SK-N-SH (cell line): ENCODE data around the gene SNRNP35. TPM values are rescaled to one million over a fixed set of nuclear protein-coding genes. Genes with fewer than 3 reads are reported as not detected.

ENCODE experiments used
- CTCF ChIA-PET: fragments of 300-600, 350-600 bp; formaldehyde crosslinking; extraction: SDS; loops from one replicate; lab custom pipeline; 2021; lab: Yijun Ruan, JAX
- POLR2A ChIA-PET: fragments of 350-600 bp; sonication (Branson Sonifier 250); formaldehyde crosslinking; extraction: SDS; loops from one replicate; lab custom pipeline; 2020; ENCODE audit warnings: antibody characterized with exemption, inconsistent platforms; lab: Yijun Ruan, JAX
- DNase-seq: peaks from one replicate; pipeline ENCODE4 v3.0.0; 2012
- H2AFZ ChIP-seq: fragments of 200-600 bp; sonication (generic); 2 replicates; pipeline ENCODE4 v1.8.1; 2016; ENCODE audit warnings: antibody characterized with exemption, mild to moderate bottlenecking, low read depth
- H3F3A ChIP-seq: fragments of 200-600 bp; sonication (generic); replicated peaks from 2 replicates; pipeline ENCODE3; 2016; ENCODE audit warnings: antibody characterized with exemption, mild to moderate bottlenecking; ENCODE audit not compliant: insufficient read depth
- H3K27ac ChIP-seq, 2 experiments: fragments of 200-500 bp in 1 of 2; fragments of 200-600 bp in 1 of 2; sonication (Bioruptor generic) in 1 of 2; sonication (generic), shearing (Covaris generic) in 1 of 2; 2 replicates each; pipeline versions ENCODE4 v1.5.1 to v1.6.1; 2014 to 2016; ENCODE audit warnings: low read depth in 2 of 2, inconsistent platforms in 1 of 2, low read length in 1 of 2, mild to moderate bottlenecking in 1 of 2, mixed read lengths in 1 of 2
- H3K27me3 ChIP-seq: fragments of 200-600 bp; sonication (generic), shearing (Covaris generic); 2 replicates; pipeline ENCODE4 v1.6.1; 2016; ENCODE audit warnings: mixed run types; ENCODE audit not compliant: insufficient read depth
- H3K36me3 ChIP-seq, 2 experiments: fragments of 200-500 bp in 1 of 2; fragments of 200-600 bp in 1 of 2; sonication (Bioruptor generic) in 1 of 2; sonication (generic) in 1 of 2; replicated peaks in 1 of 2; 2 replicates each; pipeline versions ENCODE3 to v1.5.1; 2014 to 2016; ENCODE audit warnings: low read length in 1 of 2, mild to moderate bottlenecking in 1 of 2; ENCODE audit not compliant: insufficient read depth in 2 of 2, control insufficient read depth in 1 of 2
- H3K4me1 ChIP-seq, 2 experiments: fragments of 200-500 bp in 1 of 2; fragments of 200-600 bp in 1 of 2; sonication (Bioruptor generic) in 1 of 2; sonication (generic), shearing (Covaris generic) in 1 of 2; 2 replicates each; pipeline versions ENCODE4 v1.5.1 to v1.6.1; 2014 to 2016; ENCODE audit warnings: low read depth in 1 of 2, low read length in 1 of 2, mixed run types in 1 of 2; ENCODE audit not compliant: insufficient read depth in 2 of 2, control insufficient read depth in 1 of 2
- H3K4me2 ChIP-seq: fragments of 200-600 bp; sonication (generic), shearing (Covaris generic); 2 replicates; pipeline ENCODE4 v1.6.1; 2017; ENCODE audit warnings: mixed run types
- H3K4me3 ChIP-seq, 2 experiments: fragments of 200-500 bp in 1 of 2; fragments of 200-600 bp in 1 of 2; sonication (Bioruptor generic) in 1 of 2; sonication (generic), shearing (Covaris generic) in 1 of 2; 2 replicates each; pipeline versions ENCODE4 v1.5.1 to v1.8.1; 2014 to 2016; ENCODE audit warnings: low read depth in 2 of 2, inconsistent platforms in 1 of 2, low read length in 1 of 2, mild to moderate bottlenecking in 1 of 2, mixed read lengths in 1 of 2, moderate library complexity in 1 of 2
- H3K79me2 ChIP-seq: fragments of 200-600 bp; sonication (generic); 2 replicates; pipeline ENCODE4 v1.8.1; 2017; ENCODE audit warnings: mild to moderate bottlenecking; ENCODE audit not compliant: insufficient read depth
- H3K9ac ChIP-seq: fragments of 200-600 bp; sonication (generic); 2 replicates; pipeline ENCODE4 v1.6.1; 2017; ENCODE audit warnings: mixed run types
- H3K9me2 ChIP-seq: fragments of 200-600 bp; sonication (generic); 2 replicates; pipeline ENCODE4 v1.6.1; 2017; ENCODE audit warnings: mixed run types
- H3K9me3 ChIP-seq: fragments of 200-600 bp; sonication (generic); 2 replicates; pipeline ENCODE4 v1.6.1; 2017; ENCODE audit warnings: mixed run types, mild to moderate bottlenecking, moderate library complexity
- H4K20me1 ChIP-seq: fragments of 200-600 bp; sonication (generic); 2 replicates; pipeline ENCODE4 v1.6.1; 2017; ENCODE audit warnings: mild to moderate bottlenecking, mixed run types; ENCODE audit not compliant: insufficient read depth
- CHD2 ChIP-seq: fragments of 150-350 bp; IDR thresholded peaks from 2 replicates; pipeline ENCODE4 v1.6.1; 2018; ENCODE audit warnings: low read length; ENCODE audit not compliant: partially characterized antibody
- CTCF ChIP-seq: fragments of 200-600 bp; sonication (generic); IDR thresholded peaks from 2 replicates; pipeline ENCODE4 v1.6.1; 2017; ENCODE audit warnings: antibody characterized with exemption, mild to moderate bottlenecking, moderate library complexity
- ELF1 ChIP-seq: IDR thresholded peaks from 2 replicates; pipeline ENCODE4 v1.4.0; 2012
- EP300 ChIP-seq, 2 experiments: IDR thresholded peaks; 2 replicates each; pipeline versions ENCODE4 v1.4.0 to v1.6.1; 2012; ENCODE audit warnings: borderline replicate concordance in 1 of 2, low read depth in 1 of 2, low read length in 1 of 2
- FOSL2 ChIP-seq: IDR thresholded peaks from 2 replicates; pipeline ENCODE4 v1.4.0; 2012; ENCODE audit warnings: low read depth, mild to moderate bottlenecking, moderate library complexity, borderline replicate concordance
- FOXM1 ChIP-seq: IDR thresholded peaks from 2 replicates; pipeline ENCODE4 v1.4.0; 2012; ENCODE audit warnings: low read depth, mild to moderate bottlenecking
- GATA2 ChIP-seq: sonication (generic); formaldehyde crosslinking; IDR thresholded peaks from 2 replicates; pipeline ENCODE4 v1.5.0; 2020; ENCODE audit warnings: mild to moderate bottlenecking, missing genetic modification reagents
- MEF2A ChIP-seq: IDR thresholded peaks from 2 replicates; pipeline ENCODE4 v1.4.0; 2012; ENCODE audit warnings: low read depth, borderline replicate concordance
- MXI1 ChIP-seq: IDR thresholded peaks from 2 replicates; pipeline ENCODE4 v1.6.1; 2012; ENCODE audit warnings: mild to moderate bottlenecking, low read depth, low read length, improper control_type of control experiment
- NFIC ChIP-seq: IDR thresholded peaks from 2 replicates; pipeline ENCODE4 v1.4.0; 2012; ENCODE audit warnings: borderline replicate concordance
- NRF1 ChIP-seq: IDR thresholded peaks from 2 replicates; pipeline ENCODE4 v1.6.1; 2012; ENCODE audit warnings: low read depth, mild to moderate bottlenecking, low read length
- POLR2AphosphoS5 ChIP-seq: IDR thresholded peaks from 2 replicates; pipeline ENCODE4 v1.6.1; 2012; ENCODE audit warnings: low read depth, low read length
- SIN3A ChIP-seq: IDR thresholded peaks from 2 replicates; pipeline ENCODE4 v1.6.1; 2012; ENCODE audit warnings: low read depth, mild to moderate bottlenecking, low read length, moderate library complexity, borderline replicate concordance
- SMC3 ChIP-seq: IDR thresholded peaks from 2 replicates; pipeline ENCODE4 v1.6.1; 2012; ENCODE audit warnings: low read depth, low read length, improper control_type of control experiment
- TCF12 ChIP-seq: IDR thresholded peaks from 2 replicates; pipeline ENCODE4 v1.4.0; 2012
- USF1 ChIP-seq: IDR thresholded peaks from 2 replicates; pipeline ENCODE4 v1.4.0; 2012; ENCODE audit warnings: low read depth, borderline replicate concordance
- USF2 ChIP-seq: fragments of 150-350 bp; IDR thresholded peaks from 2 replicates; pipeline ENCODE4 v1.6.1; 2017; ENCODE audit warnings: antibody characterized with exemption, low read length, low read depth, borderline replicate concordance
- ZBTB33 ChIP-seq: IDR thresholded peaks from 2 replicates; pipeline ENCODE4 v1.4.0; 2012; ENCODE audit warnings: low read depth, borderline replicate concordance
- WGBS: methylation state at CpG from one replicate; pipeline ENCODE4 v1.1.6; 2017; ENCODE audit warnings: low lambda C conversion rate; 5-methylcytosine and 5-hydroxymethylcytosine counted together
- polyA plus RNA-seq, 3 experiments: library from polyadenylated mRNA; depleted of rRNA; stranded (reverse); fragments of >200 nt; gene quantifications; 2 replicates each; pipeline ENCODE4 v1.2.3, GENCODE V29; 2012
- TF ChIP-seq, protein P1 (sequence below): IDR thresholded peaks from 2 replicates; pipeline ENCODE4 v1.4.0; 2012; ENCODE audit warnings: low read depth

Gene SNRNP35
- polyA plus RNA-seq, 1 of the 3 experiments (the other 2 are of a cell fraction): 13.1 TPM

DNA sequence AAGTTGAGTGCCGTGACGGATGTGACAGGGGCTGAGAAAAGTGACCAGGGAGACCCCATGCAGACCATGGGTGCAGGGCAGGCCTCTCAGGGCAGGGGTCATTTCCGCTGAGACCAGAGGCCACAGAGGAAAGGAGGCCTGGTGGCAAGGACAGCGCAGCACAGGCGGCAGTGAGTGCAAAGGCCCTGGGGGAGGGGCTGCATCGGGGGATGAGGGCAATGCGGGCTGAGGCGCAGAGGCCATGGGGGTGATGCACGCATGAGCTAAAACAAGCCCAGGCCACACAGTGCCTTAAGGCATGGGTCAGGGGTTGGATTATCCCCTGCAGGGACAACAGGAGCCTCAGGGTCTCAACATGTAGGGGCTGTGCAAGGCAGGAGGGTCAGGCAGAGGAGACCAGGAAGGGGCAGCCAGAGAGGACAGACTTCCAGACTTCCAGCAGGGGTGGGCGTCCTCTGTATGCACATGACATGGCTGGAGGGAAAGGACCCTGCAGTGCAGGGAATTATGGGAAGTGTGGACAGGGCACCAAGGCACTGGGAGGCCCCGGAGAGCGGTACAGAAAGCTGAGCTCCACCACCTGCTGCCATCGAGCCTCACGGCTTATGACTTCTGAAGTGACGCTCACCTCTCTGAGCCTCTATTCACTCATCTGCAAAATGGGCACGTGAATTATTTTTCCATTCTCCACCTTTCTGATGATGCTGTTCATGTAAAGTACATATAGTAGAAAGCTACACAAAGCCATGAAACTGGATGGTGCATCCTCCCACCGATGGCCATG is 48.3 kb downstream of the SNRNP35 start:
- Histone ChIP-seq H3K27me3 (no peaks in the 10 kb centered on the region), H3K4me1 (no peaks in the 10 kb centered on the region), H3K9ac (no peak overlapping the region), H2AFZ (no peak overlapping the region), H3F3A (no peaks in the 10 kb centered on the region), H3K27ac (no peak overlapping the region), H3K4me2 (no peak overlapping the region), H3K9me2 (no peaks in the 10 kb centered on the region), H3K4me3 (no peak overlapping the region), H3K9me3 (no peaks in the 10 kb centered on the region), H4K20me1 (no peaks in the 10 kb centered on the region), H3K79me2 (0 out of 2 replicates have a peak, but pooled peaks cover 13% of the 10 kb centered on the region), H3K36me3 (no peaks in the 10 kb centered on the region)
- CTCF ChIA-PET: interaction anchor here (1.5 to 1.6 kb wide), 2 partner anchors 9 to 14 kb away, joined by 3 to 5 read pairs; no protein-coding TSS in a partner anchor
- TF ChIP-seq MXI1: no peak
- no peak for TF ChIP-seq NFIC
- TF ChIP-seq CTCF: no peak
- no peak for TF ChIP-seq CHD2
- no peak for TF ChIP-seq EP300 (IDR thresholded peaks at IDR 0.05; ENCODE audit: borderline replicate concordance in 1 of 2, low read depth in 1 of 2, low read length in 1 of 2)
- no peak for DNase-seq
- POLR2A ChIA-PET: no interaction called here
- 95% methylated on average over 17 of the region's 17 CpGs for WGBS

GRCh38 chr12:123506843-123507236 is 48.9 kb downstream of the SNRNP35 start:
- POLR2A ChIA-PET: no interaction called here
- Histone ChIP-seq H3K4me1 (no peaks in the 10 kb centered on the region), H3K9me2 (no peaks in the 10 kb centered on the region), H3K27me3 (no peaks in the 10 kb centered on the region), H3K9me3 (no peaks in the 10 kb centered on the region), H3K4me2 (no peak overlapping the region), H3K9ac (no peak overlapping the region), H3F3A (no peaks in the 10 kb centered on the region), H3K27ac (no peak overlapping the region), H3K36me3 (no peaks in the 10 kb centered on the region), H3K4me3 (no peak overlapping the region), H2AFZ (no peak overlapping the region), H4K20me1 (no peaks in the 10 kb centered on the region), H3K79me2 (0 out of 2 replicates have a peak, but pooled peaks cover 10% of the 10 kb centered on the region)
- CTCF ChIA-PET: interaction anchor here (1.5 to 1.6 kb wide), 2 partner anchors 10 to 13 kb away, joined by 3 to 5 read pairs; no protein-coding TSS in a partner anchor
- WGBS: 78% methylated on average over 3 of the region's 6 CpGs
- DNase-seq: no peak
- TF ChIP-seq USF1 (no peak), FOSL2 (no peak), TCF12 (no peak), GATA2 (CRISPR knock-in tag) (no peak), POLR2AphosphoS5 (no peak), CHD2 (no peak), ELF1 (no peak), MEF2A (no peak), NRF1 (no peak), CTCF (no peak), USF2 (no peak), ZBTB33 (no peak), SIN3A (no peak), FOXM1 (no peak), SMC3 (no peak)
- TF ChIP-seq, protein P1, sequence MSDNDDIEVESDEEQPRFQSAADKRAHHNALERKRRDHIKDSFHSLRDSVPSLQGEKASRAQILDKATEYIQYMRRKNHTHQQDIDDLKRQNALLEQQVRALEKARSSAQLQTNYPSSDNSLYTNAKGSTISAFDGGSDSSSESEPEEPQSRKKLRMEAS: no peak
